ENCODE results near the gene CAMK1D.

CAMK1D gene

GRCh38 chr10:12876266-12876665, 526.9 kb downstream of the CAMK1D start:
- DNase-seq (ENCODE audit: low read depth), result no peak
- no peak for TF ChIP-seq CTCF (conservative IDR thresholded peaks at IDR 0.05; ENCODE audit: low read depth, low read length)
- H3K4me3 ChIP-seq (ENCODE audit: low read length), result no peak overlapping the region

GRCh38 chr10:12877150-12877549, 527.8 kb downstream of the CAMK1D start:
- no peak for DNase-seq (ENCODE audit: low read depth)
- H3K4me3 ChIP-seq (ENCODE audit: low read length), result no peak overlapping the region
- no peak for TF ChIP-seq CTCF (conservative IDR thresholded peaks at IDR 0.05; ENCODE audit: low read depth, low read length)

- DNase-seq (ENCODE audit: low read depth), result no peak
- H3K4me3 ChIP-seq (ENCODE audit: low read length), result no peak overlapping the region
- no peak for TF ChIP-seq CTCF (conservative IDR thresholded peaks at IDR 0.05; ENCODE audit: low read depth, low read length)
Measured at GRCh38 chr10:12880423-12880822, 531.1 kb downstream of the CAMK1D start.

- TF ChIP-seq CTCF (conservative IDR thresholded peaks at IDR 0.05; ENCODE audit: low read depth, low read length), result no peak
- no peak overlapping the region for H3K4me3 ChIP-seq (ENCODE audit: low read length)
- no peak for DNase-seq (ENCODE audit: low read depth)
Measured at GRCh38 chr10:12884851-12885250, 535.5 kb downstream of the CAMK1D start.
